Left ventricle myocardium inferior (tissue), 1 donor: ENCODE measurements around the gene NEO1. TPM values are rescaled to one million over a fixed set of nuclear protein-coding genes. Genes with fewer than 3 reads are reported as not detected.

ENCODE experiments used
- DNase-seq: peaks from one replicate; pipeline ENCODE4 v3.0.0-alpha.2; 2020
- H3K27ac ChIP-seq: fragments of 200-600 bp; replicated peaks from 2 replicates; pipeline ENCODE4 v1.8.0; 2021
- H3K27me3 ChIP-seq: fragments of 200-600 bp; 2 replicates; pipeline ENCODE4 v1.8.0; 2021; ENCODE audit warnings: low read depth
- H3K36me3 ChIP-seq: fragments of 200-600 bp; 2 replicates; pipeline ENCODE4 v1.8.0; 2021
- H3K4me1 ChIP-seq: fragments of 200-600 bp; 2 replicates; pipeline ENCODE4 v1.8.0; 2021
- H3K4me3 ChIP-seq: fragments of 200-600 bp; 2 replicates; pipeline ENCODE4 v1.8.0; 2021; ENCODE audit warnings: mild to moderate bottlenecking, moderate library complexity
- H3K9me3 ChIP-seq: fragments of 200-600 bp; replicated peaks from 2 replicates; pipeline ENCODE4 v1.8.0; 2021
- intact Hi-C: fragments of 100-400 bp; cut with micrococcal nuclease; formaldehyde crosslinking; loops from one replicate; pipeline ENCODE4 v1.11.0; 2022
- total RNA-seq: library from RNA; stranded (reverse); fragmentation: NEBNext Ultra II Directional; extraction: Animal tissue kit (Norgen Biotek cat#: 25700); gene quantifications from one replicate; pipeline ENCODE4 v1.2.1, GENCODE V29; 2021
- TF ChIP-seq, protein P1 (sequence below): fragments of 200-600 bp; IDR thresholded peaks from 2 replicates; pipeline ENCODE4 v1.8.0; 2021; ENCODE audit warnings: antibody characterized with exemption, mild to moderate bottlenecking, borderline replicate concordance
- donor health status: DM: no; HTN: yes; CAD: no; lungs with severe emphysema.

Gene NEO1
- total RNA-seq, 1 donor from 2014 or later, result 9.0 TPM

DNA sequence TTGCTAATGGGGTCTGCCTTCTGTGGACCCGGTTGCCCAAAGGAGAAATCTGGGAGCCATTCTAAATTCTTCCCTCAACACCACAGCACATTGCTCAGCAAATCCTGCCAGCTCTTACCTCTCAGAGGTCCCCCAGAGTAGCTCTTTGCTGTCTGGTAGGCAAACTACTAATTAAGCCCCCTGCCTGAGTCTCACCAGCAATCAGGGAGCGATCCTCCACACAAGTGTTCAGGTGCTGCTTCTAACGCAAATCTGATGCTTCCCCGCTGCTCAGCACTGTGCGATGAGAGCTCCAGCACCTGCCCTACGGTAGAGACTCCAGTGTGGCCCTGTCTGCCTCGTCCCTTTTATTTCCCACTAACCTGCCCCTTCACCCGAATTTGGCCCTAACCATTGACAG is 256.0 kb downstream of the NEO1 start:
- no peak for DNase-seq
- no peaks in the 10 kb centered on the region for H3K27me3 ChIP-seq
- H3K27ac ChIP-seq, result no peak overlapping the region
- H3K4me3 ChIP-seq, result no peak overlapping the region
- intact Hi-C loops, result no loop called here
- TF ChIP-seq, protein P1, sequence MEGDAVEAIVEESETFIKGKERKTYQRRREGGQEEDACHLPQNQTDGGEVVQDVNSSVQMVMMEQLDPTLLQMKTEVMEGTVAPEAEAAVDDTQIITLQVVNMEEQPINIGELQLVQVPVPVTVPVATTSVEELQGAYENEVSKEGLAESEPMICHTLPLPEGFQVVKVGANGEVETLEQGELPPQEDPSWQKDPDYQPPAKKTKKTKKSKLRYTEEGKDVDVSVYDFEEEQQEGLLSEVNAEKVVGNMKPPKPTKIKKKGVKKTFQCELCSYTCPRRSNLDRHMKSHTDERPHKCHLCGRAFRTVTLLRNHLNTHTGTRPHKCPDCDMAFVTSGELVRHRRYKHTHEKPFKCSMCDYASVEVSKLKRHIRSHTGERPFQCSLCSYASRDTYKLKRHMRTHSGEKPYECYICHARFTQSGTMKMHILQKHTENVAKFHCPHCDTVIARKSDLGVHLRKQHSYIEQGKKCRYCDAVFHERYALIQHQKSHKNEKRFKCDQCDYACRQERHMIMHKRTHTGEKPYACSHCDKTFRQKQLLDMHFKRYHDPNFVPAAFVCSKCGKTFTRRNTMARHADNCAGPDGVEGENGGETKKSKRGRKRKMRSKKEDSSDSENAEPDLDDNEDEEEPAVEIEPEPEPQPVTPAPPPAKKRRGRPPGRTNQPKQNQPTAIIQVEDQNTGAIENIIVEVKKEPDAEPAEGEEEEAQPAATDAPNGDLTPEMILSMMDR, result no peak
- H3K4me1 ChIP-seq, result no peaks in the 10 kb centered on the region
- peaks cover 6% of the 10 kb centered on the region for H3K36me3 ChIP-seq
- no peaks in the 10 kb centered on the region for H3K9me3 ChIP-seq

DNA sequence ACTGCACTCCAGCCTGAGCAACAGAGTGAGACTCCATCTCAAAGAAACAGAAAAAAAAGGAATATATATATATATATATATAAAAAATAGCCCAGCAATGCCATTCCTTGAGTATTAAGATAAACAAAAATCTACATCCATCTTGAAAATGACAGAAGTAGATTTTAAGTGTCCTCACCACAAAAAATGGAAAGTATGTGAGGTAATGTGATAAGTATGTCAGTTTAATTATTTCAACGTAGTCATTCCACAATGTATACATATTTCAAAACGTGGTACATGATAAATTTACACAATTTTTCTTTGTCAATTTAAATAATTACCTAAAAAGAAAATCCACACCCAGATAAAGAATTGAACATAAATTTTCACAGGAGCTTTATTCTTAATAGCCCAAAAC is 261.6 kb downstream of the NEO1 start:
- H3K36me3 ChIP-seq, result no peaks in the 10 kb centered on the region
- intact Hi-C loops, result no loop called here

DNA sequence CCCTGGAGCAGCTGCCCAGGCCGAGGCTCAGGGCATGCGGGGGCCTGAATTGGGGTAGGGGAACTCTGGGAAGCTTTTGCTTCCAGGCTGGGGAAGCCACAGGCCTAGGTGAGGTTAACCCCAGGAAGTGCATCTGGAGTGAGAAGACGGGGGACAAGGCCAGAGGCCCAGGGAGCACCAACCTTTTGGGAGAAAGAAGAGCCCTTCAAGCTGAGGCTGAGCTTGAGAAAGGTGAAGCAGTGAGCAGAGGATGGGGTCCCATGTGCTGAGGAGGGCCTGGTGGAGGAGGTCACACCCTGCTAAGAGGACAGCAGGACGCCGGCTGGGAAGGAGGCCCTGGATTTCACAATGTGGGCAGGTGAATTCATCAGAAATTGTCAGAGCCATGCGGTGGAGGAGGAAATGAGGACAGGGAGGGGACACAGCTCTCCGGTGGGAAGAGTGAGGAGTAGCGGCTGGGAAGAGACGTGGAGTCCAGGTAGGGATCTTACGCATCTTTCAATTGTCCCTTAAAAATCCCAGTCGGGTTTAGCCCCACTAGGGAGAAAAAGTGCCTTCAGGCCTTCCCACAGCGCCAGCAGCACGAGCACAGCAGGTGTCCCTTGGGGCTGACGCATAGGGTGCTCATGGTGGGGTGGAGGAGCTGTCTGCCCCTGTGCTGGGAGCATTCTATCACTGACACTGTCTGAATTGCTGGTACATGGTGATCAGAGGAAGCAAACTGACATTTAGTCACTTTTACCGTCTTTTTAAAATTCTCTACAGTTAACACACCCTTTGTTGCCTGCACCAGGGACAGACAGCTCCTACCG is 265.6 kb downstream of the NEO1 start:
- H3K27ac ChIP-seq, result no peak overlapping the region
- intact Hi-C loops, result no loop called here
- no peak overlapping the region for H3K4me3 ChIP-seq
- H3K9me3 ChIP-seq, result no peaks in the 10 kb centered on the region
- peaks cover under 1% of the 10 kb centered on the region for H3K36me3 ChIP-seq
- DNase-seq, result no peak
- peaks cover 43% of the 10 kb centered on the region for H3K27me3 ChIP-seq
- H3K4me1 ChIP-seq, result no peaks in the 10 kb centered on the region
- TF ChIP-seq, protein P1, result no peak

More for the DNA sequence above, 261.6 kb downstream of the NEO1 start:
- H3K27ac ChIP-seq, result no peak overlapping the region
- no peak for DNase-seq
- peaks cover 6% of the 10 kb centered on the region for H3K27me3 ChIP-seq
- H3K9me3 ChIP-seq, result no peaks in the 10 kb centered on the region
- no peaks in the 10 kb centered on the region for H3K4me1 ChIP-seq
- H3K4me3 ChIP-seq, result no peak overlapping the region
- TF ChIP-seq, protein P1, result no peak

DNA sequence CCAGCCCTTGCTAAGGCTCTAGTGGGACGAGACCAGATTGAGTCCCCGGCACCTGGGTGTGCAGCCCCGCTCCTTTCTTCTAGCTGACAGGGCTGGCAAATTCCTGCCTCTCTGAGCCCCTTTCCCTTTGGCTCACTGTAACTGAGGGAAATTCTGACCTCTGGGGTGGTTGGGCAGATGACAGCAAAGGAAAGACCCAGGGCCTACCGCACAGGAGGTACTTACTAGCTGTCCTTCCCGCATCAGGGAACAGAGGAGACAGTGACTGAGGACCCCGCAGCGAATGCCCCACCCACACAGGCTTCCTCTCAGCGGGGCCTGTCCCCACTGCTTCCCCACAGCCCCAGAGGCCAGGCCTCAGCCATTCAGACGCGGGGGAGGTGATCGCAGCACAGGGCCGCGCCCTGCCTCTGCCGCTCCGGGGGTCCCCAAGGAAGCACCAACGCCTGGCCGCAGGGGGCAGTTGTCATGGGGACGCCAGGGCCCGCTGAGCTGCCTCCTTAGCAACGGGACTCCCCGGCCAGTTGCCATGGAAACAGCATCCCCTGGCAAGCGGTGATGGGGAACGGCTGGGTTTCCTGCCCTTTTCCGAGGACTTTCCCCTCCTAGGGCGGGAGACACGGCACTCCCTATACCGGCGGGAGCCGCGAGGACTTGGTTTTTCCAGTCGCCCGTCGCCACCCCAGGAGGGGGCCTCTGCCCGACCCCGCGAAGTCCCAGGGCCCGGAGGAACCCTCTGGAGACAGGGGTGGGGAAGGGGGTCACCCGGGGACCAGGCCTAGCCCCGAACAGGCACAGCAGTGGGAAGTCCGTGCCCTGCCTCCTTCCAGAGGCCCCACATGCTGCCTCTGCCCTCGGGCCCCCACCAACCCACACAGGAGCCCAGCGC is 266.4 kb downstream of the NEO1 start:
- DNase-seq, result no peak
- H3K4me1 ChIP-seq, result no peaks in the 10 kb centered on the region
- intact Hi-C loops, result no loop called here
- H3K36me3 ChIP-seq, result peaks cover 6% of the 10 kb centered on the region
- H3K4me3 ChIP-seq, result no peak overlapping the region
- H3K9me3 ChIP-seq, result no peaks in the 10 kb centered on the region
- H3K27me3 ChIP-seq, result peaks cover 50% of the 10 kb centered on the region
- TF ChIP-seq, protein P1, result no peak
- H3K27ac ChIP-seq, result no peak overlapping the region

DNA sequence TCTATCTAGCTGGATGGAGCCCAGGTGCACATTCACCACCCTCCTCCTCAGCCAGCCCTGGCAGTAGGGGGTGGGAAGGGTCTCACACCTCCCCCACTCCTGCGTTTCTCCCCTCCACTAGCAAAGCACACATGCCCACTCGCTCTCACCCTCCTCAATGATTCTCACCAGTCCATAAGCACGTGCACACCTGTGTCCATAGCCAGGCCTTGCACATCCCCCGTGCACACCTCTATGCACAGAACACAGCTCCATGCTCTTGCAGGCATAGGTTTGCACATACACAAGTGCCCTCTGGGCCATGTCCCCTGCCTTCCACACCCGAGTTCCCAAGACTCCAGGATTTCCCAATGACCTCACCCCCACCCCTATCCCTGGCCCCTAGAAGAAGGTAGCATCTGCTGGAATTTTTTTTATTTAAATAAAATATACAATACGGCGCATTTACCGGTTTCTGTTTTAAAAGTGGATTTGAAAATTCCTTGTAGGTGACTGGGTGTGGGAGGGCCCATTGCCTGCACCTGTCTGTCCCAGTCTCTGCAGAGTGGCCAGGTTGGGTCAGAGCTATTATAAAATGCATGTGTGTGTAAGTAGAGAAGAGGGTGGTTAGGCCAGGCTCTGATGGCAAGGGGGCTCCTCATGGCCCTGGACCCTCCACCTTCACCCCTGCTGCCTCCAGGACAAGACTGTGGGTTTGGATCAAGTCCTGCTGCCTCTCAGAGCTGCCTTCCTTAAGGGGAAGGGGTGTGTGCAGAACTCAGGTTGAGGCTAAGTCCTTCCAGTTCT is 267.4 kb downstream of the NEO1 start:
- TF ChIP-seq, protein P1, result no peak
- Histone ChIP-seq H3K9me3 (no peaks in the 10 kb centered on the region), H3K27me3 (peaks cover 56% of the 10 kb centered on the region), H3K27ac (no peak overlapping the region), H3K4me1 (no peaks in the 10 kb centered on the region), H3K4me3 (no peak overlapping the region), H3K36me3 (peaks cover 6% of the 10 kb centered on the region)
- intact Hi-C loops, result no loop called here
- no peak for DNase-seq
